ENCODE results near the gene MARCHF10. TPM values are rescaled to one million over a fixed set of nuclear protein-coding genes. Genes with fewer than 3 reads are reported as not detected.
"Not testable (repeated sequence)": the region's sequence is repeated elsewhere in the genome, so short reads cannot be mapped to it uniquely, and the experiment has no call there.

The MARCHF10 gene
- polyA plus RNA-seq, 1 experiment = 0.43 TPM

GRCh38 chr17:62840871-62841270 is 32.8 kb upstream of the MARCHF10 start:
- ChIA-PET POLR2A (no interaction called here), CTCF (no interaction called here)
- TF ChIP-seq, protein P1, sequence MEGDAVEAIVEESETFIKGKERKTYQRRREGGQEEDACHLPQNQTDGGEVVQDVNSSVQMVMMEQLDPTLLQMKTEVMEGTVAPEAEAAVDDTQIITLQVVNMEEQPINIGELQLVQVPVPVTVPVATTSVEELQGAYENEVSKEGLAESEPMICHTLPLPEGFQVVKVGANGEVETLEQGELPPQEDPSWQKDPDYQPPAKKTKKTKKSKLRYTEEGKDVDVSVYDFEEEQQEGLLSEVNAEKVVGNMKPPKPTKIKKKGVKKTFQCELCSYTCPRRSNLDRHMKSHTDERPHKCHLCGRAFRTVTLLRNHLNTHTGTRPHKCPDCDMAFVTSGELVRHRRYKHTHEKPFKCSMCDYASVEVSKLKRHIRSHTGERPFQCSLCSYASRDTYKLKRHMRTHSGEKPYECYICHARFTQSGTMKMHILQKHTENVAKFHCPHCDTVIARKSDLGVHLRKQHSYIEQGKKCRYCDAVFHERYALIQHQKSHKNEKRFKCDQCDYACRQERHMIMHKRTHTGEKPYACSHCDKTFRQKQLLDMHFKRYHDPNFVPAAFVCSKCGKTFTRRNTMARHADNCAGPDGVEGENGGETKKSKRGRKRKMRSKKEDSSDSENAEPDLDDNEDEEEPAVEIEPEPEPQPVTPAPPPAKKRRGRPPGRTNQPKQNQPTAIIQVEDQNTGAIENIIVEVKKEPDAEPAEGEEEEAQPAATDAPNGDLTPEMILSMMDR (IDR thresholded peaks at IDR 0.05; ENCODE audit: insufficient read depth, low read depth, low read length) = no peak

GRCh38 chr17:62833816-62834215 is 25.7 kb upstream of the MARCHF10 start:
- POLR2A ChIA-PET; H3K27me3 ChIP-seq (ENCODE audit: control insufficient read depth, insufficient read depth, low read length); H3K4me3 ChIP-seq (ENCODE audit: low read depth, low read length); CTCF ChIA-PET; DNase-seq (ENCODE audit: low read depth); H3K36me3 ChIP-seq (ENCODE audit: control insufficient read depth, insufficient read depth, low read length): not testable (repeated sequence)

More at GRCh38 chr17:62840871-62841270, 32.8 kb upstream of the MARCHF10 start:
- Histone ChIP-seq H3K36me3 (ENCODE audit: control insufficient read depth, insufficient read depth, low read length) (no peaks in the 10 kb centered on the region), H3K4me3 (ENCODE audit: low read depth, low read length) (no peak overlapping the region), H3K27me3 (ENCODE audit: control insufficient read depth, insufficient read depth, low read length) (no peaks in the 10 kb centered on the region)
- no peak for DNase-seq (ENCODE audit: low read depth)

DNA sequence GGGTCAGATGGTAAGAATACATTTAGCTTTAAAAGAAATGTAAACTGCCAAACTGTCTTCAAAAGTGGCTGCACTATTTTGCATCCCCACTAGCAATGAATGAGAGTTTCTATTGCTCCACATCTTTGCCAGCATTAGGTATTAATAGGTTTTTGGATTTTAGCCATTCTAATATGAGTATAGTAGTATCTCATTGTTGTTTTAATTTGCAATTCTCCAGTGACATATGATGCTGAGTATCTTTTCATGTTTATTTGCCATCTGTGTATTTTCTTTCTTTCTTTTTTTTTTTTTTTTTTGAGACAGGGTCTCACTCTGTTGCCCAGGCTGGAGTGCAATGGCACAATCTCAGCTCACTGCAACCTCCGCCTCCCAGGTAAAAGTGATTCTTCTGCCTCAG is 24.3 kb upstream of the MARCHF10 start:
- TF ChIP-seq, protein P1 (IDR thresholded peaks at IDR 0.05; ENCODE audit: insufficient read depth, low read depth, low read length) = no peak
- POLR2A ChIA-PET = no interaction called here
- CTCF ChIA-PET = no interaction called here
- Histone ChIP-seq H3K4me3 (ENCODE audit: low read depth, low read length) (no peak overlapping the region), H3K27me3 (ENCODE audit: control insufficient read depth, insufficient read depth, low read length) (no peaks in the 10 kb centered on the region), H3K36me3 (ENCODE audit: control insufficient read depth, insufficient read depth, low read length) (no peaks in the 10 kb centered on the region)
- DNase-seq (ENCODE audit: low read depth) = no peak

GRCh38 chr17:62831066-62831465 is 23.0 kb upstream of the MARCHF10 start:
- POLR2A ChIA-PET, CTCF ChIA-PET: not testable (repeated sequence)

DNA sequence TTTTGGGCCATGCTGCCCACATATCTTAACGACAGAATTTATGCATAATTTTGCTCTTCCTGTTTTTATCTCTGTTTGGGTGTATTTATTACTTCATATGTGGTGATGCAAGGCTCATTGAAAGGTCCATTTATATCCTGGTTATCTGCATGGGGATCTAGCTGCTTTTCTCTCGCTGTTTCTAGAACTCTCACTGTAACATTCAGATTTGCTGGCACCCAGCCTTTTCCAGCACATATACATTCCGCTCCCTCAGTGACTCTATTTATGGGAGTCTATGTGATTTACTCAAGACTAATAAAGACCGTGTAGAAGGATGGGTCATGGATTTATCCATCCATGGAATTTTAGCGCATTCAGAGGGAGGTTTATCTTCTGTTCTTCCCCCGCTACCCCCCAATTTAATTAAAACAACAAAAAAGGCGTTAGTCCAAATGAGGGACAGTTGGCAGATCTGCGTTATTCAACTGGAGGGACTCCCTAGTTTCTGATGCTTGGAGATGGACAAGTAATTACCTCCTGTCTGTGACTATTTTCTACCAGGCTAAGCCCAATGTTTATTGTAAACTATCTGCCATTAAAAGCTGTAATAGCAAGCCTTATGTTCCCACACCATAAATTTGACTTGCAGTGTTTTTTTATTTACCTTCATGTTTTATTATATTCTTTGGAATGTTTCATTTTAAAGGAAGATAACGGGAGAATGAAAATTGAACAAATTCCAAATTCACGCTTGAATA is 19.8 kb upstream of the MARCHF10 start:
- no peak overlapping the region for H3K4me3 ChIP-seq (ENCODE audit: low read depth, low read length)
- no peak for DNase-seq (ENCODE audit: low read depth)
- TF ChIP-seq, protein P1 (IDR thresholded peaks at IDR 0.05; ENCODE audit: insufficient read depth, low read depth, low read length) = no peak
- CTCF ChIA-PET = interaction anchor here (0.6 to 1.3 kb wide), 4 partner anchors 52 to 135 kb away, joined by 3 read pairs; no protein-coding TSS in a partner anchor
- H3K27me3 ChIP-seq (ENCODE audit: control insufficient read depth, insufficient read depth, low read length) = no peaks in the 10 kb centered on the region
- POLR2A ChIA-PET = no interaction called here
- no peaks in the 10 kb centered on the region for H3K36me3 ChIP-seq (ENCODE audit: control insufficient read depth, insufficient read depth, low read length)

More at GRCh38 chr17:62831066-62831465, 23.0 kb upstream of the MARCHF10 start:
- H3K27me3 ChIP-seq (ENCODE audit: control insufficient read depth, insufficient read depth, low read length); H3K4me3 ChIP-seq (ENCODE audit: low read depth, low read length); DNase-seq (ENCODE audit: low read depth); H3K36me3 ChIP-seq (ENCODE audit: control insufficient read depth, insufficient read depth, low read length): not testable (repeated sequence)

GRCh38 chr17:62826956-62827355 is 18.8 kb upstream of the MARCHF10 start:
- POLR2A ChIA-PET = no interaction called here
- Histone ChIP-seq H3K4me3 (ENCODE audit: low read depth, low read length) (no peak overlapping the region), H3K36me3 (ENCODE audit: control insufficient read depth, insufficient read depth, low read length) (no peaks in the 10 kb centered on the region), H3K27me3 (ENCODE audit: control insufficient read depth, insufficient read depth, low read length) (no peaks in the 10 kb centered on the region)
- CTCF ChIA-PET = interaction anchor here (0.6 to 1.1 kb wide), 3 partner anchors 8 to 134 kb away, joined by 3 read pairs; no protein-coding TSS in a partner anchor
- TF ChIP-seq, protein P1 (IDR thresholded peaks at IDR 0.05; ENCODE audit: insufficient read depth, low read depth, low read length) = no peak
- no peak for DNase-seq (ENCODE audit: low read depth)

All from BJ (cell line).